Ovary (tissue), 3 donors: ENCODE measurements around the gene METAP2.

ENCODE experiments used
- EP300 ChIP-seq: sonication (generic); formaldehyde crosslinking; IDR thresholded peaks from one replicate; pipeline ENCODE4 v1.6.1; 2017; ENCODE audit warnings: antibody characterized with exemption
- POLR2A ChIP-seq: fragments of 450-650 bp; IDR thresholded peaks from one replicate; pipeline ENCODE4 v1.6.1; 2017; ENCODE audit warnings: antibody characterized with exemption, mild to moderate bottlenecking, moderate library complexity
- TF ChIP-seq, protein P1 (sequence below), 3 donors: fragments of 450-650 bp in 2 of 3; fragments of 200-600 bp in 1 of 3; IDR thresholded peaks; one replicate each; pipeline versions ENCODE4 v1.5.1 to v1.8.0; 2016 to 2022; ENCODE audit warnings: antibody characterized with exemption in 3 of 3, mild to moderate bottlenecking in 1 of 3
- donor health status: DM: no; HTN: no; CAD: no.

DNA sequence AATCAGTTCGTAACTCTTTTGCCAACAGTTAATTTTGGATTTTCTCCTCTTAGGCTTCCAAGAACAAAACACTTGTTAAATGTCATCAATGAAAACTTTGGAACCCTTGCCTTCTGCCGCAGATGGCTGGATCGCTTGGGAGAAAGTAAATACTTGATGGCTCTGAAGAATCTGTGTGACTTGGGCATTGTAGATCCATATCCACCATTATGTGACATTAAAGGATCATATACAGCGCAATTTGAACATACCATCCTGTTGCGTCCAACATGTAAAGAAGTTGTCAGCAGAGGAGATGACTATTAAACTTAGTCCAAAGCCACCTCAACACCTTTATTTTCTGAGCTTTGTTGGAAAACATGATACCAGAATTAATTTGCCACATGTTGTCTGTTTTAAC is 39.6 kb downstream of the METAP2 start:
- TF ChIP-seq, protein P1, sequence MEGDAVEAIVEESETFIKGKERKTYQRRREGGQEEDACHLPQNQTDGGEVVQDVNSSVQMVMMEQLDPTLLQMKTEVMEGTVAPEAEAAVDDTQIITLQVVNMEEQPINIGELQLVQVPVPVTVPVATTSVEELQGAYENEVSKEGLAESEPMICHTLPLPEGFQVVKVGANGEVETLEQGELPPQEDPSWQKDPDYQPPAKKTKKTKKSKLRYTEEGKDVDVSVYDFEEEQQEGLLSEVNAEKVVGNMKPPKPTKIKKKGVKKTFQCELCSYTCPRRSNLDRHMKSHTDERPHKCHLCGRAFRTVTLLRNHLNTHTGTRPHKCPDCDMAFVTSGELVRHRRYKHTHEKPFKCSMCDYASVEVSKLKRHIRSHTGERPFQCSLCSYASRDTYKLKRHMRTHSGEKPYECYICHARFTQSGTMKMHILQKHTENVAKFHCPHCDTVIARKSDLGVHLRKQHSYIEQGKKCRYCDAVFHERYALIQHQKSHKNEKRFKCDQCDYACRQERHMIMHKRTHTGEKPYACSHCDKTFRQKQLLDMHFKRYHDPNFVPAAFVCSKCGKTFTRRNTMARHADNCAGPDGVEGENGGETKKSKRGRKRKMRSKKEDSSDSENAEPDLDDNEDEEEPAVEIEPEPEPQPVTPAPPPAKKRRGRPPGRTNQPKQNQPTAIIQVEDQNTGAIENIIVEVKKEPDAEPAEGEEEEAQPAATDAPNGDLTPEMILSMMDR (IDR thresholded peaks at IDR 0.05), result no peak
- TF ChIP-seq EP300 (no peak), POLR2A (no peak)
